H9 (cell line): ENCODE results near the gene PROX1. TPM values are rescaled to one million over a fixed set of nuclear protein-coding genes. Genes with fewer than 3 reads are reported as not detected.

Experiments used
- DNase-seq: peaks from one replicate; pipeline ENCODE4 v3.0.0-alpha.2; 2017
- H2AFZ ChIP-seq: one replicate; pipeline ENCODE4 v1.6.1; 2013; ENCODE audit warnings: mild to moderate bottlenecking, low read length, control low read depth, moderate library complexity
- H2AK5ac ChIP-seq: 2 replicates; pipeline ENCODE4 v1.6.1; 2013; ENCODE audit warnings: low read length, control low read depth, mixed read lengths; ENCODE audit not compliant: insufficient read length
- H2BK120ac ChIP-seq: one replicate; pipeline ENCODE4 v1.6.1; 2013; ENCODE audit warnings: low read depth, mild to moderate bottlenecking, low read length, control low read depth, inconsistent platforms; ENCODE audit not compliant: poor library complexity, severe bottlenecking
- H2BK12ac ChIP-seq: 2 replicates; pipeline ENCODE4 v1.6.1; 2013; ENCODE audit warnings: low read length, control low read depth, mixed read lengths, low read depth; ENCODE audit not compliant: insufficient read length
- H2BK15ac ChIP-seq: 2 replicates; pipeline ENCODE4 v1.6.1; 2013; ENCODE audit warnings: low read depth, low read length, control low read depth
- H2BK20ac ChIP-seq: one replicate; pipeline ENCODE4 v1.6.1; 2013; ENCODE audit warnings: low read depth, mild to moderate bottlenecking, low read length, control low read depth, inconsistent platforms; ENCODE audit not compliant: poor library complexity, severe bottlenecking
- H2BK5ac ChIP-seq: 2 replicates; pipeline ENCODE4 v1.6.1; 2013; ENCODE audit warnings: low read length, control low read depth, mixed read lengths; ENCODE audit not compliant: insufficient read length
- H3K14ac ChIP-seq: 2 replicates; pipeline ENCODE4 v1.6.1; 2013; ENCODE audit warnings: low read length, control low read depth; ENCODE audit not compliant: insufficient read depth
- H3K18ac ChIP-seq: 2 replicates; pipeline ENCODE4 v1.6.1; 2013; ENCODE audit warnings: low read depth, mild to moderate bottlenecking, mixed read lengths, low read length, control low read depth; ENCODE audit not compliant: insufficient read length
- H3K23ac ChIP-seq: 2 replicates; pipeline ENCODE4 v1.6.1; 2013; ENCODE audit warnings: low read length, control low read depth, mixed read lengths, low read depth; ENCODE audit not compliant: insufficient read length
- H3K23me2 ChIP-seq: 2 replicates; pipeline ENCODE4 v1.6.1; 2013; ENCODE audit warnings: low read depth, mild to moderate bottlenecking, mixed read lengths, low read length, control low read depth; ENCODE audit not compliant: insufficient read length, poor library complexity, severe bottlenecking
- H3K27ac ChIP-seq: 2 replicates; pipeline ENCODE4 v1.5.1; 2013; ENCODE audit warnings: low read length, control low read depth, mixed read lengths, low read depth; ENCODE audit not compliant: insufficient read length
- H3K27me3 ChIP-seq: 2 replicates; pipeline ENCODE4 v1.6.1; 2013; ENCODE audit warnings: low read length, control low read depth, inconsistent platforms; ENCODE audit not compliant: insufficient read depth
- H3K4ac ChIP-seq: 2 replicates; pipeline ENCODE4 v1.6.1; 2013; ENCODE audit warnings: low read depth, mild to moderate bottlenecking, control low read depth, inconsistent platforms, low read length, moderate library complexity
- H3K4me1 ChIP-seq: 2 replicates; pipeline ENCODE4 v1.6.1; 2013; ENCODE audit warnings: low read length, control low read depth, inconsistent platforms; ENCODE audit not compliant: insufficient read depth
- H3K4me2 ChIP-seq: 2 replicates; pipeline ENCODE4 v1.6.1; 2013; ENCODE audit warnings: low read length, control low read depth, mixed read lengths; ENCODE audit not compliant: insufficient read length, insufficient read depth
- H3K56ac ChIP-seq: 2 replicates; pipeline ENCODE4 v1.6.1; 2013; ENCODE audit warnings: low read depth, mild to moderate bottlenecking, mixed read lengths, low read length, control low read depth; ENCODE audit not compliant: insufficient read length
- H3K79me1 ChIP-seq: 2 replicates; pipeline ENCODE4 v1.6.1; 2013; ENCODE audit warnings: low read depth, mild to moderate bottlenecking, moderate library complexity, low read length, control low read depth, inconsistent platforms; ENCODE audit not compliant: insufficient read depth, poor library complexity, severe bottlenecking
- H3K79me2 ChIP-seq: 2 replicates; pipeline ENCODE4 v1.6.1; 2013; ENCODE audit warnings: low read length, control low read depth, inconsistent platforms; ENCODE audit not compliant: insufficient read depth
- H3K9ac ChIP-seq: 2 replicates; pipeline ENCODE4 v1.6.1; 2013; ENCODE audit warnings: low read length, control low read depth, mixed read lengths; ENCODE audit not compliant: insufficient read length; ENCODE audit errors: extremely low read depth
- H3K9me3 ChIP-seq: one replicate; pipeline ENCODE4 v1.6.1; 2013; ENCODE audit warnings: low read depth, low read length, inconsistent platforms; ENCODE audit not compliant: control insufficient read depth
- H3T11ph ChIP-seq: one replicate; pipeline ENCODE4 v1.6.1; 2013; ENCODE audit warnings: mild to moderate bottlenecking, low read length, control low read depth, inconsistent platforms
- H4K20me1 ChIP-seq: one replicate; pipeline ENCODE4 v1.6.1; 2013; ENCODE audit not compliant: control insufficient read depth, insufficient read length, insufficient read depth
- H4K5ac ChIP-seq: 2 replicates; pipeline ENCODE4 v1.6.1; 2013; ENCODE audit warnings: low read depth, mild to moderate bottlenecking, mixed read lengths, low read length, control low read depth; ENCODE audit not compliant: insufficient read length
- H4K8ac ChIP-seq: replicated peaks from 2 replicates; pipeline ENCODE4 v1.6.1; 2013; ENCODE audit warnings: low read length, control low read depth, mixed read lengths, low read depth; ENCODE audit not compliant: insufficient read length
- H4K91ac ChIP-seq: 2 replicates; pipeline ENCODE4 v1.6.1; 2013; ENCODE audit warnings: low read depth, mild to moderate bottlenecking, moderate library complexity, mixed read lengths, low read length, control low read depth; ENCODE audit not compliant: insufficient read length
- H3K27ac Mint-ChIP-seq, 3 experiments: 2 replicates in 2 of 3; 3 replicates in 1 of 3; pipeline ENCODE4 v1.8.0; 2020 to 2021; ENCODE audit warnings: mixed read lengths in 3 of 3, mild to moderate bottlenecking in 1 of 3, moderate library complexity in 1 of 3
- H3K27me3 Mint-ChIP-seq: 2 replicates; pipeline ENCODE4 v1.8.0; 2021; ENCODE audit warnings: low read depth, mild to moderate bottlenecking, moderate library complexity, mixed read lengths
- H3K36me3 Mint-ChIP-seq, 3 experiments: 2 replicates in 2 of 3; 3 replicates in 1 of 3; pipeline ENCODE4 v1.8.0; 2020 to 2021; ENCODE audit warnings: low read depth in 3 of 3, mixed read lengths in 3 of 3; ENCODE audit not compliant: insufficient read depth in 1 of 3
- H3K4me1 Mint-ChIP-seq, 2 experiments: 2 replicates each; pipeline ENCODE4 v1.8.0; 2020; ENCODE audit warnings: mixed read lengths in 2 of 2
- H3K4me3 Mint-ChIP-seq, 2 experiments: 2 replicates in 1 of 2; 3 replicates in 1 of 2; pipeline ENCODE4 v1.8.0; 2020 to 2021; ENCODE audit warnings: mild to moderate bottlenecking in 2 of 2, mixed read lengths in 2 of 2, moderate library complexity in 1 of 2
- H3K9me3 Mint-ChIP-seq, 2 experiments: 2 replicates in 1 of 2; 3 replicates in 1 of 2; pipeline ENCODE4 v1.8.0; 2020; ENCODE audit warnings: mild to moderate bottlenecking in 2 of 2, mixed read lengths in 2 of 2, moderate library complexity in 1 of 2
- CTCF ChIP-seq: fragments of 200-600 bp; sonication (generic); conservative IDR thresholded peaks from 3 replicates; pipeline ENCODE4 v1.8.0; 2021; ENCODE audit warnings: antibody characterized with exemption, mild to moderate bottlenecking
- WGBS: extraction: QIAGEN DNeasy Blood & Tissue Kit; methylation state at CpG from one replicate; pipeline ENCODE4 v1.1.7; 2013; ENCODE audit warnings: missing lambda C conversion rate, low lambda C conversion rate, mixed read lengths; ENCODE audit not compliant: insufficient read length; ENCODE audit errors: extremely low coverage; 5-methylcytosine and 5-hydroxymethylcytosine counted together
- total RNA-seq: library from RNA; stranded (reverse); gene quantifications from 2 replicates; pipeline ENCODE4 v1.2.1, GENCODE V29; 2021

The PROX1 gene
- total RNA-seq, 1 experiment from 2014 or later, result 0.72 TPM

- TF ChIP-seq CTCF, result no peak
- no peak overlapping the region for H3T11ph ChIP-seq
- no peak overlapping the region for H2BK120ac ChIP-seq
- no peak overlapping the region for H3K18ac ChIP-seq
- H4K8ac ChIP-seq, result no peak overlapping the region
- H4K91ac ChIP-seq, result no peak overlapping the region
- H3K23ac ChIP-seq, result no peak overlapping the region
- H2BK20ac ChIP-seq, result no peak overlapping the region
- H3K4me1 ChIP-seq, result no peaks in the 10 kb centered on the region
- H3K23me2 ChIP-seq, result no peaks in the 10 kb centered on the region
- H2BK5ac ChIP-seq, result no peak overlapping the region
- Mint-ChIP-seq H3K4me3 (no peak overlapping the region), H3K4me1 (peaks cover 4 to 5% of the 10 kb centered on the region in 2 experiments), H3K27me3 (no peaks in the 10 kb centered on the region; the same call in 1 of the 2 replicates), H3K36me3 (no peaks in the 10 kb centered on the region), H3K9me3 (no peaks in the 10 kb centered on the region), H3K27ac (no peak overlapping the region)
- no peak overlapping the region for H3K27ac ChIP-seq
- no CpG with 5 or more reads among the region's 4 CpGs for WGBS
- no peaks in the 10 kb centered on the region for H4K20me1 ChIP-seq
- no peaks in the 10 kb centered on the region for H3K79me2 ChIP-seq
- H3K9ac ChIP-seq, result no peak overlapping the region
- H3K79me1 ChIP-seq, result no peaks in the 10 kb centered on the region
- H4K5ac ChIP-seq, result no peak overlapping the region
- no peak overlapping the region for H2AFZ ChIP-seq
- DNase-seq, result no peak
- no peak overlapping the region for H2BK12ac ChIP-seq
- H3K27me3 ChIP-seq, result no peaks in the 10 kb centered on the region
- no peak overlapping the region for H3K56ac ChIP-seq
- no peak overlapping the region for H2AK5ac ChIP-seq
- no peak overlapping the region for H2BK15ac ChIP-seq
- H3K4ac ChIP-seq, result no peak overlapping the region
- no peak overlapping the region for H3K4me2 ChIP-seq
- H3K9me3 ChIP-seq, result no peaks in the 10 kb centered on the region
- no peak overlapping the region for H3K14ac ChIP-seq
These were observed 51.7 kb downstream of the PROX1 start for GRCh38 chr1:214039394-214040018.
